ENCODE data around the gene OXLD1. TPM values are rescaled to one million over a fixed set of nuclear protein-coding genes. Genes with fewer than 3 reads are reported as not detected.

OXLD1 gene
- total RNA-seq, 4 donors from 2014 or later = 3.2 to 56.1 (median 20.3) TPM

- no peak overlapping the region for H3K27ac ChIP-seq
- TF ChIP-seq CTCF (IDR thresholded peaks at IDR 0.05) (no peak), POLR2A (IDR thresholded peaks at IDR 0.05) (no peak)
- no peaks in the 10 kb centered on the region for H3K9me3 ChIP-seq
- DNase-seq = no peak
- H3K36me3 ChIP-seq = no peaks in the 10 kb centered on the region
- no peak overlapping the region for H3K4me3 ChIP-seq
- no peaks in the 10 kb centered on the region for H3K27me3 ChIP-seq
- H3K4me1 ChIP-seq = no peaks in the 10 kb centered on the region
- intact Hi-C loops (cut with DNase I; ENCODE audit: low total_unique reads) = no loop called here
Measured at GRCh38 chr17:81641825-81642489, 24.4 kb downstream of the OXLD1 start.

- Histone ChIP-seq H3K36me3 (no peaks in the 10 kb centered on the region), H3K27me3 (no peaks in the 10 kb centered on the region), H3K4me3 (no peak overlapping the region), H3K27ac (no peak overlapping the region), H3K9me3 (no peaks in the 10 kb centered on the region), H3K4me1 (peaks cover 0 to 5% of the 10 kb centered on the region in 2 donors)
- no peak for DNase-seq
- intact Hi-C loops (cut with DNase I; ENCODE audit: low total_unique reads) = no loop called here
- TF ChIP-seq CTCF (IDR thresholded peaks at IDR 0.05) (no peak), POLR2A (IDR thresholded peaks at IDR 0.05) (no peak)
Measured at GRCh38 chr17:81640011-81640410, 26.4 kb downstream of the OXLD1 start.

- no peak for DNase-seq
- Histone ChIP-seq H3K9me3 (no peaks in the 10 kb centered on the region), H3K36me3 (no peaks in the 10 kb centered on the region), H3K27me3 (no peaks in the 10 kb centered on the region), H3K4me3 (no peak overlapping the region), H3K4me1 (peaks cover 0 to 11% of the 10 kb centered on the region in 2 donors), H3K27ac (no peak overlapping the region)
- no peak for TF ChIP-seq POLR2A (IDR thresholded peaks at IDR 0.05)
- TF ChIP-seq CTCF (IDR thresholded peaks at IDR 0.05) = no peak
- intact Hi-C loops (cut with DNase I; ENCODE audit: low total_unique reads) = no loop called here
Measured at GRCh38 chr17:81638683-81639082, 27.7 kb downstream of the OXLD1 start.

- TF ChIP-seq POLR2A (IDR thresholded peaks at IDR 0.05) (peak; percentile 61 to 88), CTCF (IDR thresholded peaks at IDR 0.05) (peak in 2 of 4 experiments; percentile 19 to 25)
- H3K27ac ChIP-seq = peak within 1 kb of the TSS; percentile 81
- no peaks in the 10 kb centered on the region for H3K27me3 ChIP-seq
- no peaks in the 10 kb centered on the region for H3K9me3 ChIP-seq
- intact Hi-C loops (cut with DNase I; ENCODE audit: low total_unique reads) = no loop called here
- H3K4me1 ChIP-seq = peaks cover 0 to 13% of the 10 kb centered on the region in 2 donors
- peak within 1 kb of the TSS; percentile 77 to 95 for H3K4me3 ChIP-seq
- DNase-seq = peak; percentile 80 to 89
- no peaks in the 10 kb centered on the region for H3K36me3 ChIP-seq
Measured at GRCh38 chr17:81636505-81637288, 29.7 kb downstream of the OXLD1 start, which contains the start of the genes NPLOC4 and TSPAN10. TSS of gene NPLOC4 (minus strand) at chr17:81637112. CDS start at chr17:81636930, 182 bp downstream. TSS of gene TSPAN10 (plus strand) at chr17:81637196. CDS start at chr17:81642413, 5,217 bp downstream.

Data from uterus (tissue), 4 donors.